Progenitor cell of endocrine pancreas (in vitro differentiated cells): ENCODE measurements around the gene SIGLEC9. TPM values are rescaled to one million over a fixed set of nuclear protein-coding genes. Genes with fewer than 3 reads are reported as not detected.

Experiments
- DNase-seq: peaks from one replicate; pipeline ENCODE4 v3.0.0; 2021; ENCODE audit warnings: low spot score; ENCODE audit not compliant: unreplicated experiment
- H3K27ac Mint-ChIP-seq: 2 replicates; pipeline ENCODE4 v1.8.0; 2021; ENCODE audit warnings: mild to moderate bottlenecking, moderate library complexity, mixed read lengths
- H3K27me3 Mint-ChIP-seq: 2 replicates; pipeline ENCODE4 v1.8.0; 2021; ENCODE audit warnings: mixed read lengths
- H3K36me3 Mint-ChIP-seq: 2 replicates; pipeline ENCODE4 v1.8.0; 2022; ENCODE audit warnings: mixed read lengths; ENCODE audit not compliant: insufficient read depth
- H3K4me1 Mint-ChIP-seq: 2 replicates; pipeline ENCODE4 v1.8.0; 2021; ENCODE audit warnings: low read depth, mixed read lengths
- H3K4me3 Mint-ChIP-seq: 2 replicates; pipeline ENCODE4 v1.8.0; 2021; ENCODE audit warnings: low read depth, mild to moderate bottlenecking, moderate library complexity, mixed read lengths
- H3K9me3 Mint-ChIP-seq: 2 replicates; pipeline ENCODE4 v1.8.0; 2021; ENCODE audit warnings: low read depth, mixed read lengths
- total RNA-seq: library from RNA; stranded (reverse); gene quantifications from 2 replicates; pipeline ENCODE4 v1.2.1, GENCODE V29; 2021
- TF ChIP-seq, protein P1 (sequence below): fragments of 200-600 bp; sonication (generic); IDR thresholded peaks from one replicate; pipeline ENCODE4 v1.5.0; 2021; ENCODE audit warnings: antibody characterized with exemption, mild to moderate bottlenecking; ENCODE audit not compliant: unreplicated experiment

The SIGLEC9 gene
- total RNA-seq, 1 donor from 2014 or later, result not detected

GRCh38 chr19:51179256-51179655, 54.5 kb downstream of the SIGLEC9 start:
- H3K36me3 Mint-ChIP-seq, result no peaks in the 10 kb centered on the region
- no peak for DNase-seq
- H3K9me3 Mint-ChIP-seq, result no peaks in the 10 kb centered on the region
- TF ChIP-seq, protein P1, sequence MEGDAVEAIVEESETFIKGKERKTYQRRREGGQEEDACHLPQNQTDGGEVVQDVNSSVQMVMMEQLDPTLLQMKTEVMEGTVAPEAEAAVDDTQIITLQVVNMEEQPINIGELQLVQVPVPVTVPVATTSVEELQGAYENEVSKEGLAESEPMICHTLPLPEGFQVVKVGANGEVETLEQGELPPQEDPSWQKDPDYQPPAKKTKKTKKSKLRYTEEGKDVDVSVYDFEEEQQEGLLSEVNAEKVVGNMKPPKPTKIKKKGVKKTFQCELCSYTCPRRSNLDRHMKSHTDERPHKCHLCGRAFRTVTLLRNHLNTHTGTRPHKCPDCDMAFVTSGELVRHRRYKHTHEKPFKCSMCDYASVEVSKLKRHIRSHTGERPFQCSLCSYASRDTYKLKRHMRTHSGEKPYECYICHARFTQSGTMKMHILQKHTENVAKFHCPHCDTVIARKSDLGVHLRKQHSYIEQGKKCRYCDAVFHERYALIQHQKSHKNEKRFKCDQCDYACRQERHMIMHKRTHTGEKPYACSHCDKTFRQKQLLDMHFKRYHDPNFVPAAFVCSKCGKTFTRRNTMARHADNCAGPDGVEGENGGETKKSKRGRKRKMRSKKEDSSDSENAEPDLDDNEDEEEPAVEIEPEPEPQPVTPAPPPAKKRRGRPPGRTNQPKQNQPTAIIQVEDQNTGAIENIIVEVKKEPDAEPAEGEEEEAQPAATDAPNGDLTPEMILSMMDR, result no peak
- H3K27me3 Mint-ChIP-seq, result peaks cover 4% of the 10 kb centered on the region
- no peak overlapping the region for H3K27ac Mint-ChIP-seq
- H3K4me3 Mint-ChIP-seq, result no peak overlapping the region
- H3K4me1 Mint-ChIP-seq, result no peaks in the 10 kb centered on the region

Other genes with a start within 250 kb of the SIGLEC9 start
- not detected in 2 replicates for gene KLK4, start 213.5 kb upstream of the SIGLEC9 start, total RNA-seq
- not detected in 2 replicates for gene KLK5, start 171.9 kb upstream of the SIGLEC9 start, total RNA-seq
- gene KLK6, start 155.3 kb upstream of the SIGLEC9 start, total RNA-seq, result 0.62 and 1.2 TPM in 2 replicates
- not detected in 2 replicates for gene KLK7, start 141.0 kb upstream of the SIGLEC9 start, total RNA-seq
- not detected in 2 replicates for gene KLK8, start 123.3 kb upstream of the SIGLEC9 start, total RNA-seq
- gene KLK10, start 105.2 kb upstream of the SIGLEC9 start, total RNA-seq, result not detected in 2 replicates
- not detected in 2 replicates for gene KLK11, start 98.3 kb upstream of the SIGLEC9 start, total RNA-seq
- 0.44 and 1.0 TPM in 2 replicates for gene KLK12, start 89.9 kb upstream of the SIGLEC9 start, total RNA-seq
- gene KLK13, start 59.8 kb upstream of the SIGLEC9 start, total RNA-seq, result 1.1 and 1.6 TPM in 2 replicates
- gene KLK14, start 42.0 kb upstream of the SIGLEC9 start, total RNA-seq, result 0.62 and 0.89 TPM in 2 replicates
- gene CTU1, start 16.5 kb upstream of the SIGLEC9 start, total RNA-seq, result 7.4 and 7.8 TPM in 2 replicates
- gene SIGLEC7, start 17.4 kb downstream of the SIGLEC9 start, total RNA-seq, result not detected in 2 replicates
- gene CD33, start 100.2 kb downstream of the SIGLEC9 start, total RNA-seq, result not detected in 2 replicates
- not detected in 2 replicates for gene SIGLECL1, start 126.2 kb downstream of the SIGLEC9 start, total RNA-seq
- gene IGLON5, start 186.7 kb downstream of the SIGLEC9 start, total RNA-seq, result 44.8 and 44.9 TPM in 2 replicates
- gene VSIG10L, start 217.2 kb downstream of the SIGLEC9 start, total RNA-seq, result 6.3 and 7.0 TPM in 2 replicates
- 63.2 and 69.5 TPM in 2 replicates for gene ETFB, start 241.5 kb downstream of the SIGLEC9 start, total RNA-seq
- gene CLDND2, start 244.1 kb downstream of the SIGLEC9 start, total RNA-seq, result 0.73 and 1.4 TPM in 2 replicates
- not detected in 2 replicates for gene NKG7, start 247.7 kb downstream of the SIGLEC9 start, total RNA-seq